Measurements from ENCODE around the gene ARHGEF28. TPM values are rescaled to one million over a fixed set of nuclear protein-coding genes. Genes with fewer than 3 reads are reported as not detected.

The ARHGEF28 gene
- total RNA-seq, 1 experiment from 2014 or later: 0.57 TPM

GRCh38 chr5:73599380-73599779 is 26.6 kb upstream of the ARHGEF28 start:
- Mint-ChIP-seq H3K4me3 (no peak overlapping the region), H3K27ac (no peak overlapping the region), H3K4me1 (no peaks in the 10 kb centered on the region), H3K27me3 (ENCODE audit: low read depth) (peaks cover 2% of the 10 kb centered on the region), H3K36me3 (ENCODE audit: insufficient read depth in 1 of 3, low read depth in 3 of 3) (no peaks in the 10 kb centered on the region), H3K9me3 (peaks cover 4 to 7% of the 10 kb centered on the region in 2 experiments; a peak in 4 of 5 replicates)
- H4K20me1 ChIP-seq (ENCODE audit: control insufficient read depth, insufficient read depth, insufficient read length): no peaks in the 10 kb centered on the region
- no peak overlapping the region for H4K91ac ChIP-seq (ENCODE audit: insufficient read length, low read depth, low read length)
- DNase-seq: no peak
- H3K18ac ChIP-seq (ENCODE audit: insufficient read length, low read depth, low read length): no peak overlapping the region
- H3K9ac ChIP-seq (ENCODE audit: extremely low read depth, insufficient read length, low read length): no peak overlapping the region
- no peak overlapping the region for H4K8ac ChIP-seq (replicated peaks; ENCODE audit: insufficient read length, low read depth, low read length)
- no peak overlapping the region for H3K4ac ChIP-seq (ENCODE audit: low read depth, low read length)
- H3K4me1 ChIP-seq (ENCODE audit: insufficient read depth, low read length): no peaks in the 10 kb centered on the region
- H2BK12ac ChIP-seq (ENCODE audit: insufficient read length, low read depth, low read length): no peak overlapping the region
- H3K23ac ChIP-seq (ENCODE audit: insufficient read length, low read depth, low read length): no peak overlapping the region
- no peaks in the 10 kb centered on the region for H3K9me3 ChIP-seq (ENCODE audit: control insufficient read depth, low read depth, low read length)
- no peak overlapping the region for H2AK5ac ChIP-seq (ENCODE audit: insufficient read length, low read length)
- H2BK5ac ChIP-seq (ENCODE audit: insufficient read length, low read length): no peak overlapping the region
- H2AFZ ChIP-seq (ENCODE audit: low read length): no peak overlapping the region
- no peaks in the 10 kb centered on the region for H3K23me2 ChIP-seq (ENCODE audit: insufficient read length, low read depth, low read length, poor library complexity, severe bottlenecking)
- H2BK15ac ChIP-seq (ENCODE audit: low read depth, low read length): no peak overlapping the region
- no peaks in the 10 kb centered on the region for H3K27me3 ChIP-seq (ENCODE audit: insufficient read depth, low read length)
- H3K79me2 ChIP-seq (ENCODE audit: insufficient read depth, low read length): no peaks in the 10 kb centered on the region
- no peaks in the 10 kb centered on the region for H3K79me1 ChIP-seq (ENCODE audit: insufficient read depth, low read depth, low read length, poor library complexity, severe bottlenecking)
- no peak overlapping the region for H4K5ac ChIP-seq (ENCODE audit: insufficient read length, low read depth, low read length)
- TF ChIP-seq CTCF (conservative IDR thresholded peaks at IDR 0.05): no peak
- no peak overlapping the region for H3T11ph ChIP-seq (ENCODE audit: low read length)
- no peak overlapping the region for H3K4me2 ChIP-seq (ENCODE audit: insufficient read depth, insufficient read length, low read length)
- no peak overlapping the region for H2BK20ac ChIP-seq (ENCODE audit: low read depth, low read length, poor library complexity, severe bottlenecking)
- WGBS (ENCODE audit: extremely low coverage, insufficient read length, low lambda C conversion rate): no CpG with 5 or more reads among the region's 3 CpGs
- H3K14ac ChIP-seq (ENCODE audit: insufficient read depth, low read length): no peak overlapping the region
- no peak overlapping the region for H3K56ac ChIP-seq (ENCODE audit: insufficient read length, low read depth, low read length)
- no peak overlapping the region for H3K27ac ChIP-seq (ENCODE audit: insufficient read length, low read depth, low read length)
- no peak overlapping the region for H2BK120ac ChIP-seq (ENCODE audit: low read depth, low read length, poor library complexity, severe bottlenecking)
